Colonic mucosa (tissue), 4 donors: ENCODE results near the gene RABGAP1L. TPM values are rescaled to one million over a fixed set of nuclear protein-coding genes. Genes with fewer than 3 reads are reported as not detected.

Experiments
- DNase-seq: peaks from one replicate; pipeline ENCODE4 v3.0.0-alpha.2; 2020
- H3K27ac ChIP-seq: fragments of 200-600 bp; one replicate; pipeline ENCODE4 v1.8.0; 2021
- H3K27me3 ChIP-seq: fragments of 200-600 bp; one replicate; pipeline ENCODE4 v1.8.0; 2021
- H3K36me3 ChIP-seq: fragments of 200-600 bp; one replicate; pipeline ENCODE4 v1.8.0; 2021
- H3K4me1 ChIP-seq: fragments of 200-600 bp; one replicate; pipeline ENCODE4 v1.8.0; 2021; ENCODE audit warnings: mild to moderate bottlenecking
- H3K4me3 ChIP-seq: fragments of 200-600 bp; one replicate; pipeline ENCODE4 v1.8.0; 2021
- H3K9ac ChIP-seq, 2 donors: one replicate each; pipeline ENCODE4 v1.7.0; 2013; ENCODE audit warnings: control low read depth in 2 of 2, low read depth in 2 of 2, low read length in 2 of 2
- H3K9me3 ChIP-seq: fragments of 200-600 bp; one replicate; pipeline ENCODE4 v1.8.0; 2021
- CTCF ChIP-seq: fragments of 200-600 bp; IDR thresholded peaks from one replicate; pipeline ENCODE4 v1.8.0; 2022; ENCODE audit warnings: antibody characterized with exemption, mild to moderate bottlenecking
- intact Hi-C: fragments of 100-400 bp; cut with DNase I; formaldehyde crosslinking; loops from one replicate; pipeline ENCODE4 v1.14.1; 2022
- total RNA-seq, 2 donors: library from RNA; stranded (reverse); fragmentation: NEBNext Ultra II Directional in 1 of 2; extraction: Animal tissue kit (Norgen Biotek cat#: 25700) in 1 of 2; gene quantifications; one replicate each; pipeline ENCODE4 v1.2.1, GENCODE V29; 2021
- donor health status: healthy.
- donor health status: DM: no; HTN: no; CAD: no.
- donor health status: DM: no; HTN: no; CAD: no.

Gene RABGAP1L
- total RNA-seq, 2 donors from 2014 or later = 50.3 to 87.0 TPM

GRCh38 chr1:174211486-174211885 lies 52.2 kb downstream of the RABGAP1L start:
- Histone ChIP-seq H3K9me3 (no peaks in the 10 kb centered on the region), H3K9ac (no peak overlapping the region), H3K27ac (no peak overlapping the region), H3K27me3 (no peaks in the 10 kb centered on the region), H3K4me1 (no peaks in the 10 kb centered on the region), H3K36me3 (no peaks in the 10 kb centered on the region), H3K4me3 (no peak overlapping the region)
- no peak for TF ChIP-seq CTCF
- intact Hi-C loops = loop anchor here (10.0 kb wide), 3 partner anchors 117 to 1467 kb away; no protein-coding TSS in a partner anchor
- no peak for DNase-seq

GRCh38 chr1:174215766-174216165 lies 56.4 kb downstream of the RABGAP1L start:
- no peaks in the 10 kb centered on the region for H3K9me3 ChIP-seq
- no peak overlapping the region for H3K9ac ChIP-seq
- intact Hi-C loops = loop anchor here (10.0 kb wide), 3 partner anchors 121 to 1471 kb away; no protein-coding TSS in a partner anchor
- H3K27me3 ChIP-seq = no peaks in the 10 kb centered on the region
- no peak overlapping the region for H3K4me3 ChIP-seq
- no peak for DNase-seq
- TF ChIP-seq CTCF = no peak
- no peaks in the 10 kb centered on the region for H3K4me1 ChIP-seq
- no peaks in the 10 kb centered on the region for H3K36me3 ChIP-seq
- no peak overlapping the region for H3K27ac ChIP-seq

GRCh38 chr1:174217248-174217647 lies 57.9 kb downstream of the RABGAP1L start:
- no peak for DNase-seq
- no peak overlapping the region for H3K27ac ChIP-seq
- H3K4me1 ChIP-seq = no peaks in the 10 kb centered on the region
- no peak overlapping the region for H3K9ac ChIP-seq
- intact Hi-C loops = loop anchor here (10.0 kb wide), 3 partner anchors 122 to 1472 kb away; no protein-coding TSS in a partner anchor
- no peak overlapping the region for H3K4me3 ChIP-seq
- no peak for TF ChIP-seq CTCF
- H3K36me3 ChIP-seq = no peaks in the 10 kb centered on the region
- H3K27me3 ChIP-seq = no peaks in the 10 kb centered on the region
- H3K9me3 ChIP-seq = no peaks in the 10 kb centered on the region

- H3K9ac ChIP-seq = no peak overlapping the region
- no peak overlapping the region for H3K4me3 ChIP-seq
- no peaks in the 10 kb centered on the region for H3K4me1 ChIP-seq
- H3K36me3 ChIP-seq = no peaks in the 10 kb centered on the region
- no peak overlapping the region for H3K27ac ChIP-seq
- no peaks in the 10 kb centered on the region for H3K9me3 ChIP-seq
- H3K27me3 ChIP-seq = no peaks in the 10 kb centered on the region
- peak; percentile 62 for TF ChIP-seq CTCF
- intact Hi-C loops = loop anchor here (10.0 kb wide), 3 partner anchors 123 to 1473 kb away; no protein-coding TSS in a partner anchor
- no peak for DNase-seq
Observed at GRCh38 chr1:174217787-174218574, 58.7 kb downstream of the RABGAP1L start.

GRCh38 chr1:174218983-174219382 lies 59.7 kb downstream of the RABGAP1L start:
- H3K4me1 ChIP-seq = no peaks in the 10 kb centered on the region
- H3K9ac ChIP-seq = no peak overlapping the region
- no peak for TF ChIP-seq CTCF
- no peak overlapping the region for H3K27ac ChIP-seq
- no peaks in the 10 kb centered on the region for H3K36me3 ChIP-seq
- DNase-seq = no peak
- intact Hi-C loops = loop anchor here (10.0 kb wide), 3 partner anchors 124 to 1474 kb away; no protein-coding TSS in a partner anchor
- no peaks in the 10 kb centered on the region for H3K27me3 ChIP-seq
- H3K9me3 ChIP-seq = no peaks in the 10 kb centered on the region
- no peak overlapping the region for H3K4me3 ChIP-seq
